Panc1 (cell line): ENCODE measurements around the gene GNAT1. TPM values are rescaled to one million over a fixed set of nuclear protein-coding genes. Genes with fewer than 3 reads are reported as not detected.

Source experiments
- ATAC-seq: fragments of 200-7000 bp; cut with Tn5 transposase; 2 replicates; pipeline ENCODE4 v1.9.1; 2020; ENCODE audit warnings: mild to moderate bottlenecking, moderate library complexity
- BruUV-seq: library from RNA; stranded (reverse); fragments of 400-500 nt; replicated peaks from 2 replicates; lab custom pipeline; 2021; lab: Mats Ljungman, UMichigan
- CTCF ChIA-PET: fragments of 300-600 bp; sonication (Branson Sonifier 250); formaldehyde crosslinking; loops from one replicate; lab custom pipeline; 2022; ENCODE audit warnings: antibody characterized with exemption; lab: Charles Lee
- POLR2A ChIA-PET: fragments of 300-600 bp; sonication (Branson Sonifier 250); formaldehyde crosslinking; loops from one replicate; lab custom pipeline; 2022; ENCODE audit warnings: antibody characterized with exemption; lab: Charles Lee
- DNase-seq: peaks from one replicate; pipeline ENCODE4 v3.0.0-alpha.2; 2010; ENCODE audit warnings: low read depth, low spot score
- H3K27ac ChIP-seq: 2 replicates; pipeline ENCODE4 v1.5.1; 2011; ENCODE audit warnings: mild to moderate bottlenecking, low read length, inconsistent platforms
- H3K27me3 ChIP-seq: fragments of 200-500 bp; sonication (Bioruptor generic); 2 replicates; pipeline ENCODE4 v1.6.0; 2014; ENCODE audit warnings: low read length, inconsistent platforms; ENCODE audit not compliant: control insufficient read depth, insufficient read depth
- H3K36me3 ChIP-seq: fragments of 200-500 bp; sonication (Bioruptor generic); 2 replicates; pipeline ENCODE4 v1.5.1; 2014; ENCODE audit warnings: inconsistent platforms, mild to moderate bottlenecking, low read length, moderate library complexity; ENCODE audit not compliant: control insufficient read depth, insufficient read depth
- H3K4me1 ChIP-seq: 2 replicates; pipeline ENCODE4 v1.5.1; 2011; ENCODE audit warnings: inconsistent platforms, mild to moderate bottlenecking, low read length, moderate library complexity; ENCODE audit not compliant: control insufficient read depth, insufficient read depth
- H3K4me3 ChIP-seq, 2 experiments: 2 replicates each; pipeline ENCODE4 v1.5.1; 2011 to 2012; ENCODE audit warnings: low read depth in 2 of 2, low read length in 2 of 2, mild to moderate bottlenecking in 2 of 2, inconsistent platforms in 1 of 2, moderate library complexity in 1 of 2
- H3K9me3 ChIP-seq: fragments of 200-500 bp; sonication (Bioruptor generic); 2 replicates; pipeline ENCODE4 v1.5.1; 2014; ENCODE audit warnings: low read depth, mild to moderate bottlenecking, inconsistent platforms, low read length, moderate library complexity; ENCODE audit not compliant: control insufficient read depth, insufficient read depth
- CTCF ChIP-seq: fragments of 450-650 bp; IDR thresholded peaks from 2 replicates; pipeline ENCODE4 v1.5.1; 2017; ENCODE audit warnings: mild to moderate bottlenecking
- POLR2AphosphoS5 ChIP-seq: IDR thresholded peaks from 2 replicates; pipeline ENCODE4 v1.6.1; 2012; ENCODE audit warnings: mild to moderate bottlenecking, low read depth, low read length, moderate library complexity
- REST ChIP-seq, 2 experiments: IDR thresholded peaks; 2 replicates each; pipeline ENCODE4 v1.6.1; 2011 to 2012; ENCODE audit warnings: low read depth in 2 of 2, control low read depth in 1 of 2, low read length in 1 of 2, mild to moderate bottlenecking in 1 of 2, moderate library complexity in 1 of 2; ENCODE audit not compliant: insufficient read depth in 1 of 2
- SIN3A ChIP-seq: IDR thresholded peaks from 2 replicates; pipeline ENCODE4 v1.6.1; 2012; ENCODE audit warnings: low read depth, mild to moderate bottlenecking, low read length, moderate library complexity, borderline replicate concordance; ENCODE audit not compliant: insufficient read depth
- TCF7L2 ChIP-seq: IDR thresholded peaks from 2 replicates; pipeline ENCODE4 v1.6.1; 2011; ENCODE audit warnings: mild to moderate bottlenecking, low read depth, low read length, inconsistent platforms
- in situ Hi-C: cut with HindIII; loops from 2 replicates; pipeline ENCODE4 v1.10.0; 2016; ENCODE audit warnings: low sequenced_read_pairs, low pct_unique_long_range_greater_than_20kb
- intact Hi-C: fragments of 100-400 bp; cut with micrococcal nuclease; formaldehyde crosslinking; loops from one replicate; pipeline ENCODE4 v1.10.0; 2022; ENCODE audit not compliant: unreplicated experiment
- microRNA-seq: library from miRNA; unstranded; fragments of <30 nt; microRNA quantifications from one replicate; pipeline ENCODE4 v1.1.0, GENCODE V29; 2020; ENCODE audit not compliant: unreplicated experiment
- total RNA-seq: library from RNA; stranded (reverse); gene quantifications from one replicate; pipeline ENCODE4 v1.2.1, GENCODE V29; 2021; ENCODE audit not compliant: unreplicated experiment

The GNAT1 gene
- total RNA-seq, 1 experiment from 2014 or later: not detected

- H3K27ac ChIP-seq: peak overlapping the region; percentile 88
- ChIA-PET CTCF (interaction anchor here (0.8 to 1.3 kb wide), 2 partner anchors 10 to 51 kb away, joined by 5 to 6 read pairs; partner anchors contain the start of gene GNAI2), POLR2A (no interaction called here)
- DNase-seq (no peak), ATAC-seq (peak; percentile 90)
- in situ Hi-C loops (no loop called here), intact Hi-C loops (no loop called here)
- BruUV-seq: no TSS peak
- no peaks in the 10 kb centered on the region for H3K36me3 ChIP-seq
- H3K4me3 ChIP-seq: peak overlapping the region; percentile 27 to 52
- H3K4me1 ChIP-seq: peaks cover 53% of the 10 kb centered on the region
- no peaks in the 10 kb centered on the region for H3K27me3 ChIP-seq
- no peaks in the 10 kb centered on the region for H3K9me3 ChIP-seq
- TF ChIP-seq SIN3A (no peak), CTCF (peak; percentile 97), TCF7L2 (peak; percentile 65; the same call in 1 of the 2 replicates), REST (IDR thresholded peaks at IDR 0.05; ENCODE audit: insufficient read depth in 1 of 2, low read depth in 2 of 2, low read length in 1 of 2) (no peak), POLR2AphosphoS5 (no peak)
Measured at GRCh38 chr3:50245831-50246516, 54.6 kb downstream of the GNAT1 start.

- H3K4me3 ChIP-seq: no peak overlapping the region
- H3K27ac ChIP-seq: peak overlapping the region; percentile 88
- no TSS peak for BruUV-seq
- intact Hi-C loops: no loop called here
- H3K27me3 ChIP-seq: no peaks in the 10 kb centered on the region
- ChIA-PET POLR2A (no interaction called here), CTCF (interaction anchor here (0.8 to 1.3 kb wide), 3 partner anchors 11 to 51 kb away, joined by 4 to 6 read pairs (median 5); partner anchors contain the start of gene GNAI2)
- TF ChIP-seq CTCF: no peak
- peaks cover 48% of the 10 kb centered on the region for H3K4me1 ChIP-seq
- no peaks in the 10 kb centered on the region for H3K9me3 ChIP-seq
- in situ Hi-C loops: no loop called here
- no peaks in the 10 kb centered on the region for H3K36me3 ChIP-seq
- no peak for DNase-seq
- ATAC-seq: peak; percentile 56
Measured at GRCh38 chr3:50246517-50246954, 55.1 kb downstream of the GNAT1 start.

Small RNA genes within 50 kb of the gene (microRNA-seq; reads per million reads assigned to microRNA genes)
- gene MIR566 (not detected), gene MIR5787 (not detected)

Other genes starting within 250 kb of the GNAT1 start
- gene RBM5, start 102.7 kb upstream of the GNAT1 start, total RNA-seq: 86.6 TPM
- gene SEMA3F, start 36.3 kb upstream of the GNAT1 start, total RNA-seq: 69.6 TPM
- 6.0 TPM for gene SLC38A3, start 13.7 kb downstream of the GNAT1 start, total RNA-seq
- 170 TPM for gene GNAI2, start 44.6 kb downstream of the GNAT1 start, total RNA-seq
- 1.4 TPM for gene SEMA3B, start 77.5 kb downstream of the GNAT1 start, total RNA-seq
- gene LSMEM2, start 87.5 kb downstream of the GNAT1 start, total RNA-seq: not detected
- 111 TPM for gene IFRD2, start 100.8 kb downstream of the GNAT1 start, total RNA-seq
- gene HYAL3, start 107.8 kb downstream of the GNAT1 start, total RNA-seq: 3.9 TPM
- 7.2 TPM for gene NAA80, start 107.8 kb downstream of the GNAT1 start, total RNA-seq
- 0.18 TPM for gene HYAL1, start 112.0 kb downstream of the GNAT1 start, total RNA-seq
- 41.5 TPM for gene HYAL2, start 131.1 kb downstream of the GNAT1 start, total RNA-seq
- 35.3 TPM for gene TUSC2, start 136.6 kb downstream of the GNAT1 start, total RNA-seq
- 17.4 TPM for gene RASSF1, start 149.2 kb downstream of the GNAT1 start, total RNA-seq
- 3.6 TPM for gene ZMYND10, start 154.1 kb downstream of the GNAT1 start, total RNA-seq
- gene NPRL2, start 159.2 kb downstream of the GNAT1 start, total RNA-seq: 14.6 TPM
- 27.5 TPM for gene CYB561D2, start 159.3 kb downstream of the GNAT1 start, total RNA-seq
- 30.2 TPM for gene TMEM115, start 167.9 kb downstream of the GNAT1 start, total RNA-seq